ENCODE results near the gene BAIAP2. TPM values are rescaled to one million over a fixed set of nuclear protein-coding genes. Genes with fewer than 3 reads are reported as not detected.

BAIAP2 gene
- total RNA-seq, 1 donor from 2014 or later, result 57.7 TPM

- peak in 1 of 2 donors; percentile 43 for DNase-seq (ENCODE audit: low read depth in 2 of 2)
Observed at GRCh38 chr17:81084680-81085419, 49.9 kb downstream of the BAIAP2 start.

- no peak for DNase-seq (ENCODE audit: low read depth in 2 of 2)
Observed at GRCh38 chr17:81085420-81085911, 50.5 kb downstream of the BAIAP2 start.

GRCh38 chr17:81086789-81087551 is 52.0 kb downstream of the BAIAP2 start:
- no peak for DNase-seq (ENCODE audit: low read depth in 2 of 2)

- peak in 1 of 2 donors; percentile 18 for DNase-seq (ENCODE audit: low read depth in 2 of 2)
Observed at GRCh38 chr17:81090361-81091136, 55.6 kb downstream of the BAIAP2 start.

GRCh38 chr17:81091154-81091553 is 56.2 kb downstream of the BAIAP2 start:
- no peak for DNase-seq (ENCODE audit: low read depth in 2 of 2)

GRCh38 chr17:81091774-81092517 is 57.0 kb downstream of the BAIAP2 start:
- DNase-seq (ENCODE audit: low read depth in 2 of 2), result no peak

GRCh38 chr17:81092518-81093095 is 57.7 kb downstream of the BAIAP2 start:
- no peak for DNase-seq (ENCODE audit: low read depth in 2 of 2)

- DNase-seq (ENCODE audit: low read depth in 2 of 2), result no peak
Observed at GRCh38 chr17:81093619-81094508, 58.9 kb downstream of the BAIAP2 start.

- peak; percentile 71 to 99 for DNase-seq (ENCODE audit: low read depth in 2 of 2)
Observed at GRCh38 chr17:81094509-81095382, 59.8 kb downstream of the BAIAP2 start.

GRCh38 chr17:81095383-81095762 is 60.4 kb downstream of the BAIAP2 start:
- no peak for DNase-seq (ENCODE audit: low read depth in 2 of 2)

GRCh38 chr17:81096741-81097133 is 61.8 kb downstream of the BAIAP2 start:
- no peak for DNase-seq (ENCODE audit: low read depth in 2 of 2)

- peak; percentile 82 to 83 for DNase-seq (ENCODE audit: low read depth in 2 of 2)
Observed at GRCh38 chr17:81097134-81097942, 62.4 kb downstream of the BAIAP2 start.

GRCh38 chr17:81097943-81098308 is 63.0 kb downstream of the BAIAP2 start:
- no peak for DNase-seq (ENCODE audit: low read depth in 2 of 2)

GRCh38 chr17:81099888-81100287 is 64.9 kb downstream of the BAIAP2 start:
- DNase-seq (ENCODE audit: low read depth in 2 of 2), result no peak

GRCh38 chr17:81100668-81101067 is 65.7 kb downstream of the BAIAP2 start:
- DNase-seq (ENCODE audit: low read depth in 2 of 2), result no peak

GRCh38 chr17:81101614-81102306 is 66.8 kb downstream of the BAIAP2 start:
- DNase-seq (ENCODE audit: low read depth in 2 of 2), result peak; percentile 81 to 88

- no peak for DNase-seq (ENCODE audit: low read depth in 2 of 2)
Observed at GRCh38 chr17:81102352-81102751, 67.4 kb downstream of the BAIAP2 start.

Measured in lung microvascular endothelial cell (primary cell).